GM21423 (cell line): ENCODE data around the gene ENG.
"Not testable (repeated sequence)": the region's sequence is repeated elsewhere in the genome, so short reads cannot be mapped to it uniquely, and the experiment has no call there.

Experiments used
- ATAC-seq: cut with Tn5 transposase; IDR thresholded peaks from one replicate; pipeline ENCODE4 v1.9.1; 2021; ENCODE audit warnings: mild to moderate bottlenecking, moderate library complexity; ENCODE audit not compliant: unreplicated experiment

ENG gene

DNA sequence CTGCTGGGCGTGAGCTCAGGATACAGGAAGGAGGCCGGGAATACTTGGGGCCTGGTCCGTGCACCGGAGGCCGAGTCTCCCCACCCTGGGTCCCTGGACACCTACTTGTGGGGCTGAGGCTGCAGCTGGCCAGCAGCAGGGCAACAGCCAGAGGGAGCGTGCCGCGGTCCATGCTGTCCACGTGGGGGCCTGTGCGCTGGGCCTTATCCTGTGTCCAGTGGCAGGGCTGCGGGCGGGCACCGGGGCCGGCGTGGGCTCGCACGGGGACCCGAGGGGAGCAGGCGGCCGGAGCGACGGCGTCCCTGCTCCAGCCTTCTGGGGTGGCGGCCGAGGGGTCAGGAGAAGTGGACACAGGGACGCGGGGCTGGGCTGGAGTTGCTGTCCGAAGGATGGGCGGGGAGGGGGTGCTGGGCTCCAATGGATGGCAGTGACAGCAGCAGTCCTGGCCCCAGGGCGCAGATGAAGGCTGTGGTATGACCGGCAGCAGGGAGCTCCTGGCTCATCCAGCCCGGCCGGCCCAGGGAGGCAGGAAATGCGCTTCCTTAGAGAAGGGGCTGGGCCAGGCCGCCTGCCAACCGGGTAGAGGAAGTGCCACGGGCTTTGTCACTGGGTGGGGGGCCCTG lies at the start of gene ENG:
ENG (minus strand) TSS at position 475 of the 623 bp plus-strand sequence; CDS start at position 172, 303 bp downstream.
- no peak for ATAC-seq

DNA sequence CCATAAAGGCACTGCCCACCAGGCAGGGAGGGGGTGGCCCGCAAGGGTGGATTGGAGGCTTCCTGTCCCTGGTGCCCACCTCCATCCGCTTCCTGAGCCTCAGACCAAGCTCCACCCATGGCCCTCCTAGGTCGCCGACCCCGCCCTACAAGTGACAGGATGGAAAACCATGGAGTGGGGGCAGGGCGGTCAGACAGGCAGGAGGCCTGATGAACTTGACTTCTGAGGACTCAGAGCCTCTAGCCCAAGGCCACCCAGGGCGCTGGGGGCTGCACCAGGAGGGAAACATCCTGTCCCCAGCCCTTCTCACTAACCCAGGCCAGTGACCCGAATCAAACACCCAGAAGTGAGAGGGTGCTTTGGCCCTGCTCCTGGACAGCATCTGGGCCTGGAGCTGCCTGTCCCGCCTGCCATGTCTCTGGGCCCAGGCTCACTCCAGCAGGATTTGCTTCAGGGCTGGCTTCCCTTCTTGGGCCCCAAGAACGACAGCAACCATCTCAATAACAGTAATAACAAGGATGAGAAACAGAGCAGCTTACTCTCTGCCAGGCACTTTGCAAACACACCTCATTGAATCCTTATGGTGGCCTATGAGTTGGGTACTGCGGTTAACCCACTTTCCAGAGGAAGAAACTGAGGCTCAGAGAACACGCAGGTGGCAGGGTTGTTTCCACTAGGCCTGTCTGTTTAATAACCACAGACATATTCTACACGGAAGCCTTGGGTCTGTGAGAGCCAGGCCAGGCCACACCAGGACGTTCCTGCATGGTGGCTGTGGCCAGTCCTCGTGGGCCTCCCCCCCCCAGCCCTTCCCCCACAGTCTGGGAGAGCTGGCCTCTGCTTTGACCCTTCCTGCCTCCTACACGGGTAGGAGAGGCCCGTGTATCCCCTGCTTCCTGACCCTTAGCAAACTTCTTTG lies 49.4 kb upstream of the ENG start:
- ATAC-seq, result no peak

DNA sequence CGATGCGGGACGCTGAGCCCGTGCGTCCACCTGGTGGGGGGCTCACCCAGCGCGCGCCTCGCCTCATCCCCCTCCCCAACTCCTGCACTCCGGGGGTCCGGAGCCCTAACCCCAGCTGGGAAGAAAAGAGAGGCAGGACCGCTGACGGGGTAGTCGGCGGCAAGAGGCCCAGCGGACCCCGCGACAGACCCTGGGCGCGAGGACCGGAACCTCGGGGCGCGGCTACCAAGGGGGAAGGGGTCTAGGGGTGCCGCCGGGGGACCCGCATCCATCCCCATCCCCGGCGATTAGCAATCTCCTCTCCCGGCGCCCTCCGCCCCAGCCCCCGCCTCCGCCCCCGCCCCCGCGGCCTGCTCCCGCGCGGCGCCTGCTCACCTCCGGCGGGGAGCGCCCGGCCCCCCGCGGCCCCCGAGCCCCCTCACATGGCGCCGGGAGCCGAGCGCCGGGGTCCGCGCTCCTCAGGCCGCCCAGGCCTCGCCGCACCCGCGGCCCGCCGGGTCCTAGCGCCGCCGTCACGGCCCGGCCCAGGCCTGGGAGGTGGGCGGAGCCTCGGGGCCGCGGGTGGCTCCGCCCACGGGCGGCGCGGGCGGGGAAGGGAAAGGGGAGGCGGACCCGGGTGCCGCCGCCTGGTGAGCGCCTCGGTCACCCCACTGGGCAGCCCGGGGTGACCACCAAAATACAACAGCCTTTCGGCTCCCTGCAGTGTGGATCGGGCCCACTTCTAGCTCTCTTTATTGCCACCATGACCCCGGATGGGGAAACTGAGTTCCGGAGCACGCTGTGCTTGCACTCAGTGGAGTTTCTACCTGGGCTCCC lies 44.9 kb upstream of the ENG start, which contains the start of gene ST6GALNAC6:
ST6GALNAC6 (minus strand) TSS at position 476 of the 816 bp plus-strand sequence. CDS start 1,622 bp downstream, outside the sequence.
- ATAC-seq, result peak; percentile 54

DNA sequence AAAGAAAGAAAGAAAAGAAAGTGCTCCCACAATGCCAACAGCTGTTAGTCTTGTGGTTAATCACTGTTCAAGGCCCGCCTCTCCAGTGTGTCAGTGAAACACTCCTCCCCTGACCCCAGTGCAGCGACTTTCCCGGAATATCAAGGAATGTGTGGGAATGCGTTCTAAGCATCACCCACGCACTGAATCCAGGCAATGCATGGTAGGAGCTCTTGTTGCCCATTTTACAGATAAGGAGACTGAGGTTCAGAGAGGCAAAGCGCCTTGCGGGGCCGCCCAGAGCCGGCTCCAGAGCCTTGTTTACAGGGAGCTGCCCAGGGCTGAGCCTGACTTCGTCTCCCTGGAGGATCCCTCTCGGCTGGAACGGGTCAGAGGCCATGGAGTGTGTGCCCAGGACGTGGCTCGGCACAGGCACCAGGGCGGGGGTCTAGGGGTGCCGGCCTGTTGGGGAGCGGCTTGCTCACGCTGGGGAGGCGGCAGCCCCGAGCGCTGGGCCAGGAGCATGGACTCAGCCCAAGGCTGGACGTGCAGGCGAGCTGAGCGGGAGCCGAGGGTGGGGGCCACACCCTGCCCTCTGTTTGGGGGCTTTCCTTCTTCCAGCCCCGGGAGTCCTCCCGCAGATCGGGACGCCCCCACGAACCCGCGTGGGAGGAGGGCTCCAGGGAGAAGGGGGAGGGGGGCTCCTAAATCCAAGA lies 44.1 kb upstream of the ENG start:
- no peak for ATAC-seq

DNA sequence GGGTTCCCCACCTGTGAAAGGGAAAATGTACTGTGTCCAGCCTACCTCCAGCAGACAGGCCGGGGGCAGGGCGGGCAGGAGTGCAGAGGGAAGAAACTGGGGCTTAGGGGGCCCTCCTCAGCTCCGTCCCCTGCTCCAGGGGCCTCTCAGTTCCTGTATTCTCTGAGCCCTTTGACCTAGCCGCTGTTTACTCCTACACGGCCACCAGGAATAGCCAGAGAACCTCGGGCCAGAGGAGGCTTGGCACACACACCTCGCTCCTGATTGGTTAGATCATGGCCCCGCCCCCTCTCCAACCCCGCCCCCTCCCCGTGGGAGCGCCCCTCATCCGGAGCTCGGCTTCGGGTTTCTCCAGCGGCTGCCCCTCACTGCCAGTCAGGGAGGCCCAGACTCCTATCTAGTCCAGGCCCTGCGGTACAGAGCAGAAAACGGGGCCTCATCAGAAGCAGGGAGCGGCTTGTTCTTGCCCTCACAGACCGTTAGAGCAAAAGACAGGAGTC lies 42.8 kb upstream of the ENG start:
- ATAC-seq, result no peak

DNA sequence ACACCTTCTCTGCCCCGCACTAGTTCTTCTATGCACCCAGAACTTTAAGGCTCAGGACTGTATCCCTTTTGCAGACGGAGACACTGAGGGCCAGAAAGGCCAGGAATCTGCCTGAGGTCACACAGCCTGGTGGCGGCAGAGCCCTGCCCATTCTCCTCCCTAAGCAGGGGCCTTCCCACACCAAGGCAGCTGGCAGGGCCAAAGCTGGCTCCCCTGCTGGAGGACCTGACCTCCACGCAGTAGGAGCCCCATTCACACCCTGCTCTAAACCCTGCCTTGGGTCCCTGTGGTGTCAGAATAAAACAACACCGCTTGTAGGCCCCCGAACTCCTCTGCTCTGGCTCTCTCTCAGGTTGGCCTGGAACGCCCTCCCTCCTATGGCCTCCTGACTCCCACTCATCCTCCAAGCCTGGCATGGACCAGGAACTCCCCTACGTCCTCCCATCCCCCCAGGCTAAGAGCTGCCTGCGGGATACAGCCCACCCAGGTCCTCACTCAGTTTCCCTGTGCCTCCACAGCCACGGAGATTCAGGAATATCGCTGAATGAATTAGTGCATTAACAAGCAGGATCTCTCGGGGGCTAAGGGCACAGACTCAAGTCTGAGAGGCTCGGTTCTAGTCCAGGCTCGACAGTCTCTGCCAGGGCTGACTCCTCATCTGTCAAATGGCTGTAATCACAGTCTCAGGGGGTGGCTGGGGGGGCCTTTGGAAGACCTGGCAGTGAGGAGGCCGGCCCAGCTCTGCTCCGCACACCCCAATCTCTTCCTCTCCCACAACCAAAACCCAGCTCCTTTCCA lies 42.1 kb upstream of the ENG start:
- ATAC-seq, result no peak

DNA sequence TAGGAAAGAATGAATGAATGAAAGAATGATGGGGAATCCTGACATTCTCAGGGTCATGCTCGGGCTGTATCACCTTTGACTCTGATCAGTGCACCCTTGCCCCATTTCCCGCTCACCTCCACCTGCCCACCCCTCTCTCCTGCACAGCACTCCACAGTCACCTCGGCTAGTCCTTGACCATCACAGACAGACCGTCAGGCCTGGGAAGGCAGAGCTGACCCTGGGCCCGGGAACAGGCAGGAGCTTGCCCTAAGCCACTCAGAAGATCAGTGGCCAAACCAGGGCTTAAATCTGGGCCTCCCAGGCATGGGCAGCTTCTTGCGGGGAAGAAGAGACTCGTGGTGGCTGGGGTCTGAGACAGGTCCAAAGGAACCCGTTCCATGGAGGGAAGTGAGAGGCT lies 41.4 kb upstream of the ENG start:
- no peak for ATAC-seq

DNA sequence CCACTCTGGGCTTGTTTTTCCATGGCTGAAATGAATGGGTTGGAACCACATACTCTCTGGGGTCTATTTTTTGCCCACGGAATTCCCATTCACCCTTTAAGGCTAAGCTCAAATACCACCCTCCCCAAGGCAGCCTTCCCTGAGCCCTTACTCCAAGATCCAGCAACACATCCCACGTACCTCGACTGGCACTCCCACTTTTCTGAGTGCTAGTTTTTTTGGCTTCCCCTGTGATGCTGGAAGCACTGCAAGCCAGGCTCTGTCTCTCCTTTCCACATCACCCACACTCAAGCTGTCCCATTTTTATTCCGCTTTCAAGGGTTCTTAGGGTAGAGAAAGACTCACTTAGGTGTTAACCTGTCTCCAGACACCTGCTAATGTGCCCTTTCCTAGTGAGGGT lies 38.9 kb upstream of the ENG start:
- ATAC-seq, result no peak

DNA sequence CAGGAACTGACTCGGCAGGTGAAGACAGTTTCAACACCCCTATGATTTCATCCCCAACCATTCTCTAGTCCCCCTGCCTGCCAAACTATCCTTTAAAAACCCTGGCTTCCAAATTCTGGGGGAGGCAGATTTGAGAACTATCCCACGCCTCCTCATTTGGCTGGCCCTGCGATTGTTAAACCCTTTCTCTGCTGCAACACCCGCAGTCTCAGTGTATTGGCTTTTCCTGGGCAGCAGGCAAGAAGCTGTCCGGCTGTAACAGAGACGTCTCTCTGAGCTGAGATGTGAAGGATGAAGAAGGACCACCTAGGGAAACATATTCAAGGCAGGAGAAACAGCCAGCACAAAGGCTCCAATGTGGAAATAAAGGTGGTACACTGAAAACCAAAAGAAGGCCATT lies 38.4 kb upstream of the ENG start:
- no peak for ATAC-seq

DNA sequence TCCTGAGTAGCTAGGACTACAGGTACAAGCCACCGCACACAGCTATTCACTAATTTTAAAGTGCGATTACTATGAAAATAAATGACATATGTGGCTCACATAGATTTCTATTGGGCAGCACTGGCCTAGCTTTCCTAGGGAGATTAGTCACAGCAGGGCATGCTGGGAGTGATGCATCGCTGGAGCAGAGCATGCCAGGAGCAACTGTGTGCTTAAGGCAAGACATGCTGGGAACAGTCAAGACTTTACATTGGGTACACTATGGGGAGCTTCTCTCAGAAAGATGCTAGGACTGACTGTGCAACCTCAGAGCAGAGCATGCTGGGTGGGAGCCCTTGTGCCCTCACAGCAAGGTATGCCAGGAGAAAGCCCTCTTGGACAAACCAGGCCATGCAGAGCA lies 35.6 kb upstream of the ENG start:
- no peak for ATAC-seq

DNA sequence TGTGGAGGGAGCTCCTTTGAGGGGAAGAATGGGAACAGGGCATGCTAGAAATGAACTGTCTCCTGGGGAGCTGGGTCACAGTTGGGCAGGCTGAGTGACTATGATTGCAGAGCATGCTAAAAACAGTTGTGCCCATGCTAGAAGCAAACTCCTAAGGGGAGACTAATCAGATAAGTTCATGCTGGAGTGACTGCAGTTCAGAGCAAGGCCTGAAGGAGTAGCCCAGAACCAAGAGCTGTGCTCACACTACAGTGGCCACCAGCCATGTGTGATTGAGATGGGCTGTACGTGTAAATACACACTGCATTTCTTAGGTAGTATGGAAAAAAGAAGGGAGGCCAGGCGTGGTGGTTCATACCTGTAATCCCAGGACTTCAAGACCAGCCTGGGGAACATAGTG lies 33.3 kb upstream of the ENG start:
- no peak for ATAC-seq

- ATAC-seq, result no peak
Observed at GRCh38 chr9:127886401-127886972, 32.0 kb upstream of the ENG start.

DNA sequence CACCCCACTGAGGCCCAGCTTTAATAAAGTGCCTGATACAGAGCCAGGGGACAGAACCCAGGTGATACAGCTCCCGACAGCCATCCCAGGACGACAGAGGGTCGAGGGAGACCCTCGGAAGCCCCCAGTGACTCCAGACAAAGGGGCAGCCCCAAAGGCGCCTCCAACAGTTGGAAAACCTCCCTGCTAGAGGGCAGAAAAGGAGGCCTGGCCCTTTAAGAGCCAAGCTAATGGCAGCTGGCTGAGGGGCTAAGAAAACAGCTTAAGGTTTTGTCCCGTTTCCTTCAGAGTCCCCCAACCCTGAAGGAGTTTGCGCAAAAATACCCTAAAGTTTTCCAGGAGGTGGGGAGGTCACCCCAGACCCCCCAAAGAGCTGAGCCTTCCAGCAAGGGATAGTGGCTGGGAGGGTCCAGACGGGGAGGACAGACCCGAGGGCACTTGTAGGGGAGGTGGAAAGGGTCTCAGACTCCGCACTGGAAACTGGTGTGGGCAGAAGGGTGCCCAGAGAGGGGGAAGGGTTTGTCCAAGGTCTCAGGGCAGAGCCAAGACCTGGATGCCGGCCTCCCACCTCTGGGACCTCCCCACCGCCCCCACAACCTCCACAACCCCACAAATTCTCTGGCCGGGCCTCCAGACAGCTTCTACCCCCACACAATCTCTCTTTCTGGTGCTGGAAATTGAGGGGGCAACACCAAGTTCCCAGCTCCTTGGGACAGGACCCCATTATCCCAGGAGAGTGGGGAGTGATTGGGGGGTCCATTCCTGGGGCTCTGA lies 31.2 kb upstream of the ENG start:
- no peak for ATAC-seq

DNA sequence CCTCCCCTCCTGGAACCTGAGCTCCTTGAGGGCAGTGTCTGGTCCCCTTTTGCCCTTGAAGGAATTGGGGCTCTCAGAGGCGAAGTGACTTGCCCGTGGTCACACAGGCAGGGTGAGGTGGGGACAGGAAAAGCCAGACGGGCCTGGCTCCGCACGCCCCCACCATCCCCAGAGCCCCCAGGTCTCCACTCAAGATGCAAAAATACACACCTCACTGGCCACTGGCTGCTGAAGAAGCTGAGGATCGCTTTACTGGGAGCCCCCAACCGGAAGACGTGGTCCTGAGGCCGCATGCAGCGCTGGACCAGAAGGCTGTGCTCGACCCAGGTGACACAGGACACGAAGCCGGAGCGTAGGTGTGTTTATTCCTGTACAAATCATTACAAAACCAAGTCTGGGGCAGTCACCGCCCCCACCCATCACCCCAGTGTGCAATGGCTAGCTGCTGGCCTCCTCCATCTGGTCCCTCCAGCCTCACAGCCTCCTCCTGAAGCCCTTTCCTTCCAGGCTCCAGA lies 30.6 kb upstream of the ENG start:
- no peak for ATAC-seq

DNA sequence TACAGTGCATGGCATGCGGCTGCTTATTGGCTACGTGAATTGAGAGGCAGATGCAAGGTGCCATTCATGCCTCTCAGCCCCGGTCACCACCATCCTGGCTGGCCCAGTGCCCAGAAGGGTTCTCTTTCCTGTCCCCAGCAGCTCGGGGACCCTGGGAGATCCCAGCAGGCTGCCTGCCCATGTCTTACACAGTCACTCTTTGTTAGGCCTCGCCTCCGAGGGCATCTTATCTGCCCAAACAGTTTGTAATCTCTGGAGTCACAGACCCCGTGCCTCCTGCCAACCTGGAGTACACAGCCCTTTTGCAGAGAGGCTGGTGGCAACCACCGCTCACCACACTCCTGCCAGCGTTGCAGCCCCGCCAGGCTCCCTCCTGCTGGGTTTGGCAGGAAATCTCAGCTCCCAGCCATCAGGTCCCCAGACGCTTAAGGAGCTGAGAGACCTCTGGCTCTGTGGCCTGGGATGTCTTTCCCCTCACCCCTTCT lies 30.0 kb upstream of the ENG start:
- ATAC-seq, result no peak

DNA sequence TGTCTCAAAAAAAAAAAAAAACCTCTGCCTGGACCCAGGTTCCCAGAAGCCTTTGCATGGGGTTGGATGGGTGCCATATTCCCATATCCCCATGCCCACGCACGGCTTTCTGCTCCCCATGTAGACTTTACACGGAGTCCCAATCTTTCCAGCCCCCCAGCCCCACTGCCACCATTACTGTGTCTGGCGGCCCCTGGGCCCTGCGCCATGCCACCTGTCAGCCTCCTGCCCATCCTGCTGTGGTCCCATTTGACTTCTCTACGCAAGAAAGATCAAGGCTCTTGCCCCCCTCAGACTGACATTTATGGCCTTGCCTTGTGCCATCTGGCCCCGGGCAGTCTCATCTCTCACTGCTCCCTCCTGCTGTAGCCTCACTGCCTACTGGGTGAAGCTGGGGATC lies 29.5 kb upstream of the ENG start:
- no peak for ATAC-seq

GRCh38 chr9:127881715-127882114 lies 27.3 kb upstream of the ENG start:
- not testable (repeated sequence) for ATAC-seq

- no peak for ATAC-seq
Observed at GRCh38 chr9:127880143-127880542, 25.7 kb upstream of the ENG start.
